ENCODE results near the gene ACAP3. TPM values are rescaled to one million over a fixed set of nuclear protein-coding genes. Genes with fewer than 3 reads are reported as not detected.

Gene ACAP3
- polyA plus RNA-seq, 4 donors, result 28.6 to 71.1 (median 50.6) TPM

- Histone ChIP-seq H3K9me3 (ENCODE audit: control insufficient read depth in 2 of 2, insufficient read depth in 1 of 2, low read depth in 1 of 2, low read length in 1 of 2) (no peaks in the 10 kb centered on the region), H3K4me1 (ENCODE audit: control insufficient read depth in 3 of 3, insufficient read depth in 2 of 3, low read depth in 1 of 3, low read length in 2 of 3) (peaks cover 3 to 30% (median 10%) of the 10 kb centered on the region in 3 donors), H3K36me3 (ENCODE audit: control insufficient read depth in 3 of 3, insufficient read depth in 2 of 3, low read depth in 1 of 3, low read length in 3 of 3) (peaks cover 0 to 22% (median 0%) of the 10 kb centered on the region in 3 donors), H3K4me3 (ENCODE audit: low read depth in 1 of 3, low read length in 3 of 3) (no peak overlapping the region), H3K27me3 (ENCODE audit: control insufficient read depth in 3 of 3, insufficient read depth in 3 of 3, low read length in 3 of 3) (no peaks in the 10 kb centered on the region), H3K27ac (ENCODE audit: low read depth in 1 of 3, low read length in 2 of 3) (no peak overlapping the region)
- FAIRE-seq (no peak), DNase-seq (no peak)
- 83 to 89% (median 86%) methylated on average over 12 to 15 of the region's 15 CpGs for WGBS, 3 donors
Measured at GRCh38 chr1:1274931-1275431, 32.7 kb downstream of the ACAP3 start.

DNA sequence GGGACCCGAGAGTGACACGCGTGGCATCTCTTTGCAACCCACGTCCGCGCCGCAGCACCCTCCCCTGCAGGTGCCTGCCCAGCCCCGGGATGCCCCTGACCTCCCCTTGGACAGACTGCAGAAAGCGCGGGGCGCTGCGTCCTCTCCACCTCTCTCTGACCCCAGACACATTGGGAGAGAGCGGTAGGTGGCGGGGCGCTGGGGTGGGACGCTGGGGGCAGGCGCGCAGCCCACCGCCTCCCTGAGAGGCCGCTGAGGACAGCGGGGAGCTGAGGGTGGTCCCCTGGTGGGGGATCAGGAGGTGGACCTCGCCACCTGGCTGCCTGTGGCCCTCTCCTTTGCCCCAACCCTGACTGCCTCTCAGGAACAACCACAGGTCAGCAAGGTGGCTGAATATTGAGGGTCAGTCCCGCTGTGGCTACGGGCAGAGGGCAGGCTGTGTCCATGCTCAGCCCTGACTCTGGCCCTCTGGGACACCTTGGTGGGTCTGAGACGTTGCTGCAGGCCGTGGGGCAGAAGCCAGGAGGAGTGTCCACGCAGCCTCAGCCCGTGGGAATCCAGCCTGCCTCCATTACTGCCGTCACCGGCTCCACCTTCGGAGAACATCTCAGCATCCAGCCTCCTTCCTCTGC, 33.3 kb downstream of the ACAP3 start:
- FAIRE-seq, result no peak
- WGBS, 3 donors, result 22 to 33% (median 25%) methylated on average over 24 to 31 of the region's 31 CpGs
- Histone ChIP-seq H3K9me3 (ENCODE audit: control insufficient read depth in 2 of 2, insufficient read depth in 1 of 2, low read depth in 1 of 2, low read length in 1 of 2) (no peaks in the 10 kb centered on the region), H3K27me3 (ENCODE audit: control insufficient read depth in 3 of 3, insufficient read depth in 3 of 3, low read length in 3 of 3) (no peaks in the 10 kb centered on the region), H3K36me3 (ENCODE audit: control insufficient read depth in 3 of 3, insufficient read depth in 2 of 3, low read depth in 1 of 3, low read length in 3 of 3) (peaks cover 0 to 25% (median 0%) of the 10 kb centered on the region in 3 donors), H3K4me1 (ENCODE audit: control insufficient read depth in 3 of 3, insufficient read depth in 2 of 3, low read depth in 1 of 3, low read length in 2 of 3) (peaks cover 3 to 30% (median 10%) of the 10 kb centered on the region in 3 donors), H3K4me3 (ENCODE audit: low read depth in 1 of 3, low read length in 3 of 3) (peak overlapping the region; percentile 70 to 97 (median 75)), H3K27ac (ENCODE audit: low read depth in 1 of 3, low read length in 2 of 3) (no peak overlapping the region)
- no peak for DNase-seq

DNA sequence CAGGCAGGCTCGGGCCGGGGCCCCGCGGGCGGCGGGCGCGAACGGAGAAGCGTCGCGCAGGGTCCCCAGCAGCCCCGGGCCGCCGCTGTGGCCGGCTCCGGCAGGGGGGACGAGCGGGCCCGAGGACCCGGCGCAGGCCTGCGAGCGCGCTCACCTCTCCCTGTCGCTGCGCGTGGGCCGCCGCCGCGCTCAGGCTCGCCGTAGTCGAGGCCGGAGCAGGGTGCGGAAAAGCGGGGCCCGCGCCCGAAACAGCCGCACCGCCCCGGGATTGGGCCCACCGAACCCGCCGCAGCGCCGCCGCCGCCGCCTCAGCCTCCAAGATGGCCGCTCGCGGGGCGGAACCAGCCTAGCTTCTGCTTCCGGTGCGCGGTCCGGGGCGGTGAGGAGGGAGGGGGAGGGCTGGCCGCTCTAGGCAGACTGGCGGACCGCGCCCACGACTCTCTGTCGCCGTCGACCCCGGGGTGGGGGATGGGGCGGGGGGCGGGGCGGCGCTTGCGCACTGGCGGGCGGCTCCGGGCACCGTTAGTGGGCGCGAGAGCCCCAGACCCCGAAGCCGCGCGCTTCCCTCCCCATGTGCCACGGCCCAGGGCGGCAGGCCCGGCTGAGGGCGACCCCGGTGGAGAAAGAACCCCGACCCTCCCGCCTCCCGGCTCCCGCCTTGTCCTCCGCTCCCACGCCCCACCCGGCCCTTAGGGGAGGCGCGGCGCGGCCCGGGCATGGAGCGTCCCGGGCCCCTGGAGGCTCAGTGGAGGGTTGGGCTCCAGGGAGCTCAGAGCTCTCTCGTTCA, 34.0 kb downstream of the ACAP3 start, which contains the start of gene UBE2J2:
UBE2J2 (minus strand) TSS at position 343 of the 787 bp plus-strand sequence. CDS start 5,862 bp downstream, outside the sequence.
- FAIRE-seq (no peak), DNase-seq (peak; percentile 89 to 95)
- H3K36me3 ChIP-seq (ENCODE audit: control insufficient read depth in 3 of 3, insufficient read depth in 2 of 3, low read depth in 1 of 3, low read length in 3 of 3), result peaks cover 0 to 31% (median 0%) of the 10 kb centered on the region in 3 donors
- H3K27me3 ChIP-seq (ENCODE audit: control insufficient read depth in 3 of 3, insufficient read depth in 3 of 3, low read length in 3 of 3), result no peaks in the 10 kb centered on the region
- H3K27ac ChIP-seq (ENCODE audit: low read depth in 1 of 3, low read length in 2 of 3), result peak within 1 kb of the TSS; percentile 19 to 87 (median 86)
- 0% methylated on average over 47 to 105 of the region's 105 CpGs for WGBS, 3 donors
- peaks cover 3 to 30% (median 10%) of the 10 kb centered on the region in 3 donors for H3K4me1 ChIP-seq (ENCODE audit: control insufficient read depth in 3 of 3, insufficient read depth in 2 of 3, low read depth in 1 of 3, low read length in 2 of 3)
- H3K4me3 ChIP-seq (ENCODE audit: low read depth in 1 of 3, low read length in 3 of 3), result peak within 1 kb of the TSS; percentile 75 to 97 (median 95)
- no peaks in the 10 kb centered on the region for H3K9me3 ChIP-seq (ENCODE audit: control insufficient read depth in 2 of 2, insufficient read depth in 1 of 2, low read depth in 1 of 2, low read length in 1 of 2)

DNA sequence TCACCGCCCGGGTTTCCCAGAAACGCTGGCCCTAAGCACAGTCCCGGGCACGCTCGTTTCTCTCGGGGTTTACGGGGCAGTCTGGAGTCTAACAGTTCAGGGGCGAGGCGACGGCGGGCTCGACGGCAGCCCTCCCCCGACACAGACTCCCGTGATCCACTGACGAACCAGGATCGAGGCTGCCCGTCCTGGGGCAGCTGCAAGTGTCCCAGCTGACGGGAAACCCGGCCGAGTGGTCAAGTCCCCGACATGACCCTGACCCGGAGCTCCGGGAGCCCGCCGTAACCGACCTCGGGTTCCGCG, 34.6 kb downstream of the ACAP3 start:
- H3K27ac ChIP-seq (ENCODE audit: low read depth in 1 of 3, low read length in 2 of 3), result peak overlapping the region; percentile 19 to 87 (median 86)
- H3K9me3 ChIP-seq (ENCODE audit: control insufficient read depth in 2 of 2, insufficient read depth in 1 of 2, low read depth in 1 of 2, low read length in 1 of 2), result no peaks in the 10 kb centered on the region
- DNase-seq (peak in 1 of 2 donors; percentile 53), FAIRE-seq (no peak)
- peaks cover 0 to 36% (median 0%) of the 10 kb centered on the region in 3 donors for H3K36me3 ChIP-seq (ENCODE audit: control insufficient read depth in 3 of 3, insufficient read depth in 2 of 3, low read depth in 1 of 3, low read length in 3 of 3)
- H3K27me3 ChIP-seq (ENCODE audit: control insufficient read depth in 3 of 3, insufficient read depth in 3 of 3, low read length in 3 of 3), result no peaks in the 10 kb centered on the region
- WGBS, 3 donors, result 0 to 1% (median 0%) methylated on average over 22 to 31 of the region's 31 CpGs
- peak overlapping the region; percentile 68 to 97 (median 95) for H3K4me3 ChIP-seq (ENCODE audit: low read depth in 1 of 3, low read length in 3 of 3)
- peaks cover 3 to 30% (median 10%) of the 10 kb centered on the region in 3 donors for H3K4me1 ChIP-seq (ENCODE audit: control insufficient read depth in 3 of 3, insufficient read depth in 2 of 3, low read depth in 1 of 3, low read length in 2 of 3)

DNA sequence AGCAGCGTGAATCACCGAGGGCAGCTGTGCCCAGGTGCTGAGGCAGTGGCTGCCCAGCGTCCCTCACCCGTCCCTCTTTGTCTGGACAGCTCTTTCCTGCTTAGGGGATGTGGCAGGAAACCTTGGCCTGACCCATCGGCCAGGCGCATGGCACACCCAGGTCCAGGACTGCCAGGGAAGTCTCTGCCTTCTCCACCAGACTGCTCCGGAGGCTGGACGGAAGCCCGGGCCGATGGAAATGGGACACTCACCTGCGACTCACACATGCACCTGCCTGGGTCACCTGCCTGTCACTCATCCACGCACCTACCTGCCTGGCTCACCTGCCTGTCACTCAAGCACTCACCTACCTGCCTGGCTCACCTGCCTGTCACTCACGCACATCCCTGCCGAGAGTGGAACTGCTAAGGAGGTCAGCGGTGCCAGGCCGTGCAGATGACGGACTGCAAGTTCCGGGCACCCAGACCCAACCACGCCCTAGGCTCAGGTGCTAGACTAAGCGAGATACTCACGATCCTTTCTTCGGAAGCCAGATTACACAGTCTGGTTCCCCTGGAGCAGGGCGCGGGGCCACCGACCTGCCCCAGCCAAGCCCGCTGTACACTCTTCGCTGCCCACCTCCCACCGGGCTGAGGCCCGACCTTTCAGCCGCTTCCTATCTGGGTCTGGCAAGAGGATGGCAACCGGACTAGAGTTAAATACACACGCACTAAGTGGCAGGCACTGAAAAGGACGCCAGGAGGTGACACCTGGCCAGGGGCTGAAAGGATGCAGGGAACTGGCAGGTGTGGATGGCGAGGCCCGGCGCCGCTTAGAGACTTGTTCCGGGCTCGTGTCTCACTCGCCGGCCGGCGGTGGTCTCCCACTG, 35.2 kb downstream of the ACAP3 start:
- DNase-seq (peak; percentile 51 to 82), FAIRE-seq (no peak)
- WGBS, 3 donors, result 12 to 28% (median 22%) methylated on average over 42 to 43 of the region's 43 CpGs
- H3K4me3 ChIP-seq (ENCODE audit: low read depth in 1 of 3, low read length in 3 of 3), result peak overlapping the region; percentile 68 to 97 (median 95)
- H3K27ac ChIP-seq (ENCODE audit: low read depth in 1 of 3, low read length in 2 of 3), result peak overlapping the region; percentile 19 to 87 (median 86)
- no peaks in the 10 kb centered on the region for H3K27me3 ChIP-seq (ENCODE audit: control insufficient read depth in 3 of 3, insufficient read depth in 3 of 3, low read length in 3 of 3)
- H3K9me3 ChIP-seq (ENCODE audit: control insufficient read depth in 2 of 2, insufficient read depth in 1 of 2, low read depth in 1 of 2, low read length in 1 of 2), result no peaks in the 10 kb centered on the region
- peaks cover 0 to 42% (median 2%) of the 10 kb centered on the region in 3 donors for H3K36me3 ChIP-seq (ENCODE audit: control insufficient read depth in 3 of 3, insufficient read depth in 2 of 3, low read depth in 1 of 3, low read length in 3 of 3)
- H3K4me1 ChIP-seq (ENCODE audit: control insufficient read depth in 3 of 3, insufficient read depth in 2 of 3, low read depth in 1 of 3, low read length in 2 of 3), result peaks cover 3 to 30% (median 10%) of the 10 kb centered on the region in 3 donors

DNA sequence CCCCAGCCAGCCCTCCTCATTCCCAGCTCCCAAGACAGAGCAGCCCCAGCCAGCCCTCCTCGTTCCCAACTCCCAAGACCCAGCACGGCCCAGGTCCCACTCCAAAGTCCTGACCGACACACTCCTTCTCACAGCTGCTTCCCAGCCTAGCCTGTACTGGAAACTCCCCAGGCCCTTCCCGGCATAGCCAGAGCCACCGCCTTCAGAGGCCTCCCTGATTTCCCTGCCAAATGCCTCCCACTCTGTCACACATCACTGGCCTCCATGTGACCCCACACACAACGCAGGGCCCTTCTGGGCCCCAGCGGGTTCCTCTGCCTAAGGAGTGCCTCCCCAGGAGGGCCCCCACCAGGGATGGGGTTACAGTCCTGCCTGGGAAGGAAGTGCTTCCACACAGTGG, 36.9 kb downstream of the ACAP3 start:
- Histone ChIP-seq H3K4me3 (ENCODE audit: low read depth in 1 of 3, low read length in 3 of 3) (no peak overlapping the region), H3K36me3 (ENCODE audit: control insufficient read depth in 3 of 3, insufficient read depth in 2 of 3, low read depth in 1 of 3, low read length in 3 of 3) (peaks cover 0 to 57% (median 6%) of the 10 kb centered on the region in 3 donors), H3K4me1 (ENCODE audit: control insufficient read depth in 3 of 3, insufficient read depth in 2 of 3, low read depth in 1 of 3, low read length in 2 of 3) (peaks cover 3 to 30% (median 10%) of the 10 kb centered on the region in 3 donors), H3K27me3 (ENCODE audit: control insufficient read depth in 3 of 3, insufficient read depth in 3 of 3, low read length in 3 of 3) (no peaks in the 10 kb centered on the region), H3K27ac (ENCODE audit: low read depth in 1 of 3, low read length in 2 of 3) (no peak overlapping the region), H3K9me3 (ENCODE audit: control insufficient read depth in 2 of 2, insufficient read depth in 1 of 2, low read depth in 1 of 2, low read length in 1 of 2) (no peaks in the 10 kb centered on the region)
- FAIRE-seq, result no peak
- no peak for DNase-seq
- 68 to 84% (median 82%) methylated on average over 7 of the region's 7 CpGs for WGBS, 3 donors

DNA sequence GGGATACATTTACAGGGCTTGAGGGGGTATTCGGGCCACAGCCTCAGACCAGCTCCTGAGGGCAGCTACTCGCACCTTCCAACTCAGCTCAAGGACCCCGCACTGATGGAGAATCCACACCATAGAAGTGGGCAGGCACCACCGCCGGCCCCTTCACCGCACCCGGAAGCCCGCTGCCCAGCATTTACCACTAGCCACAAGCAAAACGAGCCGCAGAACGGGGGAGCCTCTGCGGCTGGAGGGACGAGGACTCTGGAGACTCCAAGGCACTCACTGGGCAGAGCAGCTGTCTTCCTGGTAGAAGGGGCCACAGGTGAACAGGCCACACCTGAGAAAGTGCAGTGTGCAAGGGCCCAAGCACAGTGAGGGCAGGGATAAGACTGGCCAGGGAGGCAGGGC, 39.4 kb downstream of the ACAP3 start:
- Histone ChIP-seq H3K27ac (ENCODE audit: low read depth in 1 of 3, low read length in 2 of 3) (no peak overlapping the region), H3K4me3 (ENCODE audit: low read depth in 1 of 3, low read length in 3 of 3) (no peak overlapping the region), H3K9me3 (ENCODE audit: control insufficient read depth in 2 of 2, insufficient read depth in 1 of 2, low read depth in 1 of 2, low read length in 1 of 2) (no peaks in the 10 kb centered on the region), H3K36me3 (ENCODE audit: control insufficient read depth in 3 of 3, insufficient read depth in 2 of 3, low read depth in 1 of 3, low read length in 3 of 3) (peaks cover 0 to 79% (median 7%) of the 10 kb centered on the region in 3 donors), H3K27me3 (ENCODE audit: control insufficient read depth in 3 of 3, insufficient read depth in 3 of 3, low read length in 3 of 3) (no peaks in the 10 kb centered on the region), H3K4me1 (ENCODE audit: control insufficient read depth in 3 of 3, insufficient read depth in 2 of 3, low read depth in 1 of 3, low read length in 2 of 3) (peaks cover 3 to 20% (median 10%) of the 10 kb centered on the region in 3 donors)
- FAIRE-seq, result no peak
- no peak for DNase-seq
- 96 to 97% (median 96%) methylated on average over 13 of the region's 13 CpGs for WGBS, 3 donors
